HG03575 (cell line): ENCODE data around the gene SNAPC4.
"Not testable (repeated sequence)": the region's sequence is repeated elsewhere in the genome, so short reads cannot be mapped to it uniquely, and the experiment has no call there.

ENCODE experiments used
- ATAC-seq: cut with Tn5 transposase; IDR thresholded peaks from one replicate; pipeline ENCODE4 v1.9.1; 2021; ENCODE audit not compliant: unreplicated experiment, insufficient number of reproducible peaks, low FRiP score; ENCODE audit errors: extremely low read depth

SNAPC4 gene

GRCh38 chr9:136416427-136416826 lies 16.5 kb upstream of the SNAPC4 start:
- ATAC-seq = no peak

- no peak for ATAC-seq
These were observed 13.0 kb upstream of the SNAPC4 start for GRCh38 chr9:136412962-136413361.

DNA sequence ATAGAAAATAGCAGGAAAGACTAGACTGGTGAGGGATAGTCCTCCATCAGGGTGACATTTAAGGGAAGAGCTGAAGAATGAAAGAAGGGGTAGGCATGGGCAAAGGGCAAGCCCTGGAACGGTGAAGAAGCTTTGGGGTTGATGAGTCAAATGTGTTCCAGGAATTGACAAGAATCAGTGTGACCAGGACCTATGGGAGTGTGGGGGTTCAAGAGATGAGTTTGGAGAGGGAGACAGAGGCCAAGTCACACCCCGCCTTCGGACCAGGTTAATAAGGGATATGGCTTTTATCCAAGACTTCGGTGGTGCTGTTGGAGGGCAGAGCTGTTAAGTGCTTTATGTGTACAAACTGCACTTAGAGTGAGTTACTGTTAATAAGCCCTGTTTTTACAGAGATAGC lies 11.4 kb upstream of the SNAPC4 start:
- ATAC-seq = no peak

DNA sequence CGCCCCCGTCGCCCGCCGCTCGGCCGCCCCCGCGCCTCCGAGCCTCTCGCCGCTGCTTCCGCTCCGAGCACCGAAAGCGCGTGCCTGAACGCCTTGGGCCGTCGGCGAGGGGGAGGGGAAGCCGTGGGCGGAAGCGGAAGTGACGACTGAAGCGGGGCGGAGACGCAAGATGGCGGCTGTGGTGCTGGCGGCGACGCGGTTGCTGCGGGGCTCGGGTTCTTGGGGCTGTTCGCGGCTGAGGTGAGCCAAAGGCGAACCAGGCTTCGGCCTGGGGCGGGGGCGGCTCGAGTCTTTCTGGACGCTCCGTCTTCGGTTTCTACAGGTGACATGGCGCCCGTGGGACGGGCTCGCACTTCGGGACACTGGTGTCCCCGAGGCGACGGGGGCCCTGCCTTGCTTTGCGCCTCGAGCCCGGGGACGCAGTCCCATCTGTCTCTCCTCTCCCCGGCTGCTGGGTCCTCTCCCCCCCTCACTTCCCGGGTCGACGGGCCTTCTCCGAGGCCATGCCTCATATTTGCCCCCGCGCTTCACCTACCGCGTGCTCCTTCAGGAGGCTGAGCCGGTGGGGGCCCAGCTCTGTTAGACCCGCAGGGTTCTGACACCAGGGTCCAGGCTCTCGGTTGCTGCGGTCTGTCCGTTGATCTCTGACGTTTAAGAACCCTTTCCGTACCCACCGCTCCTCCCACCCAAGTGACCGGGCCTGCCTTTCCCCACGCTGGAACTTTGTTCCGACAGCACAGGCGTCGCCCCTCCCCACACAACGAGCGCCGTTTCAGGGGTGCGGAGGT lies 10.7 kb upstream of the SNAPC4 start, which contains the start of the genes ENTR1 and PMPCA:
TSS of gene ENTR1 (minus strand) at position 115 of the 788 bp plus-strand sequence. CDS start 217 bp downstream, outside the sequence.
TSS of gene PMPCA (plus strand) at position 159 of the 788 bp plus-strand sequence. CDS start at position 170, 11 bp downstream.
- ATAC-seq = no peak

- no peak for ATAC-seq
These were observed 9.8 kb upstream of the SNAPC4 start for GRCh38 chr9:136409557-136410455.

DNA sequence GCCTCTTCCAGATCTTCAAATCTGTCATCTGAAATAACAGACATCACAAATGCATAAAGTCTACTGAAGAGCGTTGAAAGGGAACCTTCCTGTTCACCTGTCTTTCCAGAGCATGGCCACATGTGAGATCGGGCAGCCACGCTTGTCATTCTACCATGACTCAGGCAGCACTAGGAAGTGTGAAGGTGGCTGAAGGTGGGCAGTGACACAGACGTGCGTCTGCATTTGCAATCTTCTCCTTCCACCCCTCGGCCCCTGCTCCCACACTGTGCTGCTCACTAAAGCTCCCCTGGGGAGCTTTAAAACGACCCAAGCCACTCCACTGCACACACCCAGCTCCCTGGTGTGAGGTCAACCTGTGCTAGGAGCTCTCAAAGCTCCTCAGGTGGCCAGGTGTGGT lies 7.9 kb upstream of the SNAPC4 start:
- ATAC-seq = no peak

DNA sequence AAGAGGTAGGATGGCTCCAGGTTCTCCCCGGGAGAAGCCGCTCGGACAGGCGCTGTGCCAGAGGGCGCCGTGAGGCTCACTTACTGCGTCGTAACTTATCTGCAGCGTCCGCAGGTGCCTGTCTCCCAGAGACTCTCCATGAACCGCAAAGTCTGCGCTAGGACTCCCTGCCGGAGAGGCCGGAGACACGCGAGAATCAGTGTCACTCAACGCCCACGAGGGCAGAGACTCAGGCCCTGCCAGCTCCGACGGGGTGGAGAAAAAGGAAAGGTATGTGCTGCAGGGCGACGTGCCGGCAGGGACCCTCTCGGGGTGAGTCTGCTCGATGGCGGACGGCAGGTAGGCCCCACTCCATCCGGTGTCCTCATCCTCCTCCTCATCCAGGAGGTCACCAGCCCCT lies 7.1 kb upstream of the SNAPC4 start:
- not testable (repeated sequence) for ATAC-seq

GRCh38 chr9:136405904-136406303 lies 5.9 kb upstream of the SNAPC4 start:
- not testable (repeated sequence) for ATAC-seq

GRCh38 chr9:136405481-136405880 lies 5.5 kb upstream of the SNAPC4 start:
- no peak for ATAC-seq

DNA sequence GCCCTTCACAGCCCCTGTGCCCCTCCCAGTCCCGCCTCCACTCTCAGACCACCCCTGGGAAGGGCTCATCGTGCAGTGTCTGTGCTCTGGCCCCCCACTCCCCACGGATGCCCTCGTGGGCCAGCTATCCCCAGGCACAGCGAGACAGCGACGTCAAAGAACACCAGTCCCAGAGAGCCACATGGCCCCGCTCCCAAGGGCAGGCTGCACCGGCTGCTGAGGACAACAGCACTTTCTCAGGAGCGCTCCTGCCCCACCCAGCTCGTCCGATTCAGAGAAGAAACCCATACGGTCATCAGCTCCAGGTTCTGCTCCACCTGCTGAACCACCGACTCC lies 4.8 kb upstream of the SNAPC4 start:
- no peak for ATAC-seq

- no peak for ATAC-seq
These were observed 4.2 kb upstream of the SNAPC4 start for GRCh38 chr9:136403915-136404800.

DNA sequence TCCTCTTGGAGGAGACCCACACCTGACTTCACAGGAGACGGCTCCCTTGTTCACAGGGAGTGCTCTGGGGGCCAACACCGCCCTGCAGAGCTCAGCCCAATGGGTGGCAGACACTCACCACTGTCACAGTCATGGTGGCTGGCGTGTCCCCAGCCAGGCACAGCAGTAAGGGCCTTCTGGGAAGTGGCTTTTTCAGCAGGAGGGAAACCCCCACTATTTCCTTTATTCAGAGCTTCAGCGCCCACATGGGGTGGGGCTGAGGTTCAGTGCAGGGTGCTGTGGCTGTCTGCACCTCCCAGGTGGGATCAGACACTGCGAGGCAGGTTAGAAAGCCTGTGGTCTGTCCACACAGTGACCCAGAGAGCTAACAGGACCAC lies 3.6 kb upstream of the SNAPC4 start:
- no peak for ATAC-seq

DNA sequence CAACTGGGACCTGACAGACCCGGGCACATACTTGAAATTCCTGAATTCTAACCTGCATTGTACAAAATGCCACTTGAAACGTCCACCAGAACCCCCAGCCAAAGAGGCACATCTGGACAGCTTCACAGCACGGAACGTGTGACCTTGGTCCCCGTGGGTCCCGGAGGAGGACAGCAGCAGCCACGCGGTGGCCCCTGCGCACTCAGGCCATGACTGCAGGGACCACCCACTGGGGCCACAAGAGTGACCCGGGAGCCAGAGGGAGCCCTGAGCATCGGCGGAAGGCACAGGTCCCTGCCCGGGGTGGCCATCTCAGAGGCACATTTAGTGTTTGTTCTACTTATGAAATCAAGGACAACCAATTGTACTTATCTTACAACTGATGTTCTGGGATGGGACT lies 2.1 kb upstream of the SNAPC4 start:
- ATAC-seq = no peak

DNA sequence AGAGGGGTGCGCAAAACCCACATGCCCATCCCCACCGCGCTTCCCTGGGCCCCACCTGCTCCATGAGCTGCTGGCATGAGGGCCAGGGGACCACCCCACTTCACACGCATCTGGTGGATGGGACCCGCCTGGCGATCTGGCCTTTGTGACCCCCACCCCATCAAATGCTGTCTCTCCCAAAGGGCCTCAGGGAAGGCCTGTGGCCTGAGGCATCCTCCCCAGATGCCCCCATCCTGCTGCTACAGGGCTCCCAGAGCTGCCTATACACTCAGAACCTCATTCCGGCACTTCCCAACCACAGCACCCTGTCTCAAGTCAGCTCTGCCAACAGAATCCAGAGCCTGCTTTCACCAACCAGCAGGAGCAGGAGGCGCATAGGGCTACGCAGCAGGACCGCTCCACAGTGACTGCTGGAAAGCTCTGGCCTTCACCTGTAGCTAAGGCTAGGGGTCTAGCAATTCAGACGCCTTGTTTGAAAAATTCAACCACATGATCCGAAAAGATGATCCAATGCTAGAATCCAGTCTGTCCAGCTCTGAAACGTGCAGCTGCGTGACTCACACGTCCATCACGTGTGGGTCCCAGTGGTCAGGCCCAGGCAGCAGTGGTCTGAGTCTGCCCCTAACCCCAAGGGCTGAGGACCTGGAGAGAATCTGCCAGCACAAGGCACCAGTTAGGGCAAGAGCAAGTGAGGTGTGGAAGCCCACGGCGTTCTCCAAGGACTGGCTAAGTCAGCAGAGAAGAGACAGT lies 1.4 kb upstream of the SNAPC4 start:
- ATAC-seq = no peak

- no peak for ATAC-seq
These were observed 563 bp downstream of the SNAPC4 start for GRCh38 chr9:136399176-136400037.

- no peak for ATAC-seq
These were observed 1.7 kb downstream of the SNAPC4 start for GRCh38 chr9:136398286-136398685.

DNA sequence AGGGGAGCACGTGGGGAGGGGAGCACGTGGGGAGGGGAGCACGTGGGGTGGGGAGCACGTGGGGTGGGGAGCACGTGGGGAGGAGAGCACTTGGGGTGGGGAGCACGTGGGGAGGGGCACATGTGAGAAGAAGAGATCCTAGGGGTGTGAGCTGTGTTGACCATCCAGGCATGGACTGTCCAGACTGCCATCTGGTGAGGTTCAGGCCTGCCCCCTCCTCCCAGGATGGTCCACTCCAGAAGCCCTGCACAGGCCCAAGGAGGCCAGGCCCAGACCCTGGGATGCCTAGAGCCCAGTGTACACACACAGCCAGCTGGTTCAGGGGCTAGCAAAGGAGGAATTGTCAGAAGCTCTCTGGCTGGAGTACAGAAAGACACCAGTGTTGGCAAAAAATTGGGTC lies 2.3 kb downstream of the SNAPC4 start:
- no peak for ATAC-seq

DNA sequence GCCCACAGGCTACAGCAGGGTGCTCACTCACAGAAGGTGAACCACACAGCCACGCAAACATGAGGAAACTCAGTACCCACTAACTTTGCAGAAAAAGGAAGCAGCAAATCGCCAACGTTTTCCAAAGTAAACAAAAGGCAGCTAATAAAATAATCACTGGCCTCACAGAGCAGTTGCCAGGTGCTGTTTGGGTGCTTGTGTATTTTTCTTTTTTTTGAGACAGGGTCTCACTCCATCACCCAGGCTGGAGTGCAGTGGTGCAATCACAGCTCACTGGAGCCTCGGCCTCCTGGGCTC lies 3.8 kb downstream of the SNAPC4 start:
- ATAC-seq = no peak
